ENCODE data around the gene RHCE. TPM values are rescaled to one million over a fixed set of nuclear protein-coding genes. Genes with fewer than 3 reads are reported as not detected.
"Not testable (repeated sequence)": the region's sequence is repeated elsewhere in the genome, so short reads cannot be mapped to it uniquely, and the experiment has no call there.

RHCE gene
- total RNA-seq, 2 experiments from 2014 or later: 0.17 to 0.25 TPM

DNA sequence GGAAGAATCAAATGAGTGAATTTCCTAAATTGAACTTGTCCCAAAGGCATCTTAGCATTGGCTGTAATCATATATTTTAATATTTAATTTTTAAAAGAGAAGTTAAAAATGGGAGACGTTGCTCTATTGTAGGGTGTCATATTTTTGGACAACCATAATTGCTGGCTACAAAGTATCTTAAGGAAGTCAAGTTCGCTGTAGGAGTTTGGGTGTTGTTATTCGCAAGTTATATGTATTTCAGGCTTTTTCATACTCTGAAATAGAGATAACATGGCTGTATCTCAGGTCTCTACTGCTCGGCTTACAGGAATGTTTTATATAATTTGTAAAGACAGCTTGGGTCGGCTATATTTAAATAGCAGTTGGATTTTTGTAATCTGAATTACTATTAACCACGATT, 81.6 kb downstream of the RHCE start:
- H3K36me3 Mint-ChIP-seq: peaks cover 9% of the 10 kb centered on the region

DNA sequence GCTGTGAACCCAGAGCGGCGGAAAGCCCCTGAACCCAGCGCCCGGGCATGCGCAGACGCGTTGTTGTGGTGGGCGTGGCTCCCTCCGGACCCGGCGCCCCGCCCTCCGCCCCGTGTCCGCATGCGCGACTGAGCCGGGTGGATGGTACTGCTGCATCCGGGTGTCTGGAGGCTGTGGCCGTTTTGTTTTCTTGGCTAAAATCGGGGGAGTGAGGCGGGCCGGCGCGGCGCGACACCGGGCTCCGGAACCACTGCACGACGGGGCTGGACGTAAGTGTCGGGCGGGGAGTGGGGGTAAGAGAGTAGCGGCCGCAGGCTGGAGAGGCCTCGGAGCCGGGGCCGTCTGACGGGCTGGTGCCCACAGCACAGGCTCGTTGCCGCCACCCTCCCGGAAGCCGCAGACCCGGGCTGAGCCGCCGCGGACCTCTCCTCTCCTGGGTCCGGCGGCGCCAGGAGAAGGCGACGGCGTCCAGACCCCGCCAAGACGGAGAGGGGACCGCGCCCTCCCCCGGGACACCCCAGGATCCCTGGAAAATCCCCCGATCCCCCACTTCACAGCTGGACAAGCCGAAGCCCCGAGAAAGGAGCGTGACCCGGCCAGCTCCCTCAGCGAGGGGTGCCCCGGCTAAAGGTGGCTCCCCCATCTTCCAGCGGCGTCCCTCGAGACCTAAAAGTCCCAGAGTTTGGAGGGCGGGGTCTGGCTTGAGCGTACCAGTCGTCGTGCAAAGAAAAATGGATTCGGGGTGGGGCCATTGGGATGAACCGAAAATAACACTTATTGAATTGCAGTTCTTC, 82.2 kb downstream of the RHCE start, which contains the start of gene TMEM50A:
Gene TMEM50A, plus strand, starts transcription at position 147 of the 794 bp plus-strand sequence. CDS start 2,153 bp downstream, outside the sequence.
- Mint-ChIP-seq H3K4me3 (peak within 1 kb of the TSS; percentile 93), H3K4me1 (peaks cover 19% of the 10 kb centered on the region), H3K36me3 (peaks cover 7% of the 10 kb centered on the region), H3K27me3 (no peaks in the 10 kb centered on the region), H3K27ac (peak within 1 kb of the TSS; percentile 97), H3K9me3 (no peaks in the 10 kb centered on the region)
- DNase-seq (peak; percentile 94), ATAC-seq (ENCODE audit: low read depth) (peak; percentile 80)
- POLR2A ChIA-PET: interaction anchor here (0.7 to 2.4 kb wide), 7 partner anchors 17 to 106 kb away, joined by 3 to 9 read pairs (median 4); partner anchors contain the start of genes MACO1, RSRP1 and SYF2

More for the DNA sequence above, 81.6 kb downstream of the RHCE start:
- peak overlapping the region; percentile 97 for H3K27ac Mint-ChIP-seq
- H3K9me3 Mint-ChIP-seq: no peaks in the 10 kb centered on the region
- peak overlapping the region; percentile 87 for H3K4me3 Mint-ChIP-seq
- DNase-seq (no peak), ATAC-seq (ENCODE audit: low read depth) (no peak)
- POLR2A ChIA-PET: interaction anchor here (1.1 to 2.4 kb wide), 6 partner anchors 16 to 107 kb away, joined by 3 to 9 read pairs (median 4); partner anchors contain the start of genes RSRP1 and SYF2
- peaks cover 20% of the 10 kb centered on the region for H3K4me1 Mint-ChIP-seq
- no peaks in the 10 kb centered on the region for H3K27me3 Mint-ChIP-seq

- ATAC-seq (ENCODE audit: low read depth): peak; percentile 47
- not testable (repeated sequence) for H3K36me3 Mint-ChIP-seq, H3K27me3 Mint-ChIP-seq, H3K9me3 Mint-ChIP-seq
- POLR2A ChIA-PET: interaction anchor here (1.4 to 2.4 kb wide), 2 partner anchors 90 to 105 kb away, joined by 4 to 9 read pairs; partner anchors contain the start of genes RSRP1 and SYF2
- H3K4me3 Mint-ChIP-seq: peak overlapping the region; percentile 87
- peak overlapping the region; percentile 97 for H3K27ac Mint-ChIP-seq
- peak; percentile 58 for DNase-seq
- peaks cover 19% of the 10 kb centered on the region for H3K4me1 Mint-ChIP-seq
Observed at GRCh38 chr1:25337483-25338187, 83.0 kb downstream of the RHCE start.

GRCh38 chr1:25336922-25337354, 83.7 kb downstream of the RHCE start:
- Mint-ChIP-seq H3K4me3 (peak overlapping the region; percentile 93), H3K4me1 (peaks cover 18% of the 10 kb centered on the region), H3K27ac (peak overlapping the region; percentile 90)
- peak; percentile 53 for DNase-seq
- POLR2A ChIA-PET, H3K36me3 Mint-ChIP-seq, H3K27me3 Mint-ChIP-seq, H3K9me3 Mint-ChIP-seq: not testable (repeated sequence)
- peak; percentile 27 for ATAC-seq (ENCODE audit: low read depth)

- H3K27me3 Mint-ChIP-seq, POLR2A ChIA-PET, H3K4me3 Mint-ChIP-seq, H3K36me3 Mint-ChIP-seq, H3K4me1 Mint-ChIP-seq, DNase-seq, H3K27ac Mint-ChIP-seq, H3K9me3 Mint-ChIP-seq: not testable (repeated sequence)
- ATAC-seq (ENCODE audit: low read depth): peak; percentile 65
Observed at GRCh38 chr1:25329950-25330349, 90.7 kb downstream of the RHCE start.

DNA sequence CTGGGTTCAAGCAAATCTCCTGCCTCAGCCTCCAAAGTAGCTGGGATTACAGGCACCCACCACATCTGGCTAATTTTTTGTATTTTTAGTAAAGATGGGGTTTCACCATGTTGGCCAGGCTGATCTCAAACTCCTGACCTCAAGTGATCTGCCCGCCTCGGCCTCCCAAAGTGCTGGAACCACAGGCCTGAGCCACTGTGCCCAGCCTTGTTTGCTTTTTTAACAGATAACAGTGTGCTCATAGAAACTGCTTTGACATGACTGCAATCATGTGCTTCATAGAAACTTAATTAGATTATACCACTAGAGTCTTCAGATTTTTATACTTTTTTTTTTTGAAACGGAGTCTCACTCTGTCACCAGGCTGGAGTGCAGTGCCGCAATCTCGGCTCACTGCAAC, 91.3 kb downstream of the RHCE start:
- H3K27ac Mint-ChIP-seq; H3K27me3 Mint-ChIP-seq; H3K4me3 Mint-ChIP-seq; DNase-seq; H3K36me3 Mint-ChIP-seq; ATAC-seq (ENCODE audit: low read depth); H3K9me3 Mint-ChIP-seq; H3K4me1 Mint-ChIP-seq; POLR2A ChIA-PET: not testable (repeated sequence)

- not testable (repeated sequence) for H3K36me3 Mint-ChIP-seq
Observed at GRCh38 chr1:25328791-25329185, 91.8 kb downstream of the RHCE start.

DNA sequence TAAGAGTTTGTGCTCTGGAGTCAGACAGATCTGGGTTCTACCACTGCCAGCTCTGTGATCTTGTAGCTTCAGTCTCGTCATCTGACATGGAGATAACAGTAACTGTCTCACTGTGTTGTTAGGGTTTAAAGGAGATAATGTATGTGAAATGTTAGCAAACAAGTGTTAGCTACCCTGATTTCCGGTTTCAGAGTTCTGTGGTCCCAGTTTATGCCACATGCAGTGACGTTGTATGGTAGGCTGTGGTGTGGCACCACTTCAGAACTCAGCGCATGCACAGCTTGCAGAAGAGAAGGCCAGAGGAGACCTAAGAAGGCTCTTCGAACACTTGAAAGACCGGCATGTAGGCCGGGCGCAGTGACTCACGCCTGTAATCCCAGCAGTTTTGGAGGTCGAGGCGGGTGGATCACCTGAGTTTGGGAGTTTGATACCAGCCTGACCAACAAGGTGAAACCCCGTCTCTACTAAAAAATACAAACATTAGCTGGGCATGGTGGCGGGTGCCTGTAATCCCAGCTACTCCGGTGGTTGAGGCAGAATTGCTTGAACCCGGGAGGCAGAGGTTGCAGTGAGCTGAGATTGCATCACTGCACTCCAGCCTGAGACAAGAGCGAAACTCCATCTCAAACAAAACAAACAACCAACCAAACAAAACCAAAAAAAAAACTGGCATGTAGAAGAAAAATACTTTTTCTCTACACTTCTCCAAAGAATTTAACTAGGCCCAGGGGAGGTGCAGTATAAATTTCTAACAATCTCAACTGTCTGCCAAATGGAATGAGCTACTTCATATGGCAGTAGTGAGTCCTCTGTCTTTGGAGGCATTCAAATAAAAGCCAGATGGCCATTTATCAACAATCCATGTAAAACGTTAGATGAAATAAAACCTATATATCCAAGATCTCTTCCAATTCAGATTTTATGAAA, 92.5 kb downstream of the RHCE start:
- H3K36me3 Mint-ChIP-seq, H3K9me3 Mint-ChIP-seq, H3K4me1 Mint-ChIP-seq, POLR2A ChIA-PET, H3K4me3 Mint-ChIP-seq, H3K27ac Mint-ChIP-seq, H3K27me3 Mint-ChIP-seq, DNase-seq: not testable (repeated sequence)
- peak; percentile 65 for ATAC-seq (ENCODE audit: low read depth)

More at GRCh38 chr1:25328791-25329185, 91.8 kb downstream of the RHCE start:
- H3K4me1 Mint-ChIP-seq; POLR2A ChIA-PET; H3K27me3 Mint-ChIP-seq; H3K27ac Mint-ChIP-seq; H3K4me3 Mint-ChIP-seq; ATAC-seq (ENCODE audit: low read depth); DNase-seq; H3K9me3 Mint-ChIP-seq: not testable (repeated sequence)

GRCh38 chr1:25324407-25324806, 96.2 kb downstream of the RHCE start:
- H3K27me3 Mint-ChIP-seq; ATAC-seq (ENCODE audit: low read depth); DNase-seq; POLR2A ChIA-PET; H3K9me3 Mint-ChIP-seq; H3K4me1 Mint-ChIP-seq; H3K4me3 Mint-ChIP-seq; H3K27ac Mint-ChIP-seq; H3K36me3 Mint-ChIP-seq: not testable (repeated sequence)

DNA sequence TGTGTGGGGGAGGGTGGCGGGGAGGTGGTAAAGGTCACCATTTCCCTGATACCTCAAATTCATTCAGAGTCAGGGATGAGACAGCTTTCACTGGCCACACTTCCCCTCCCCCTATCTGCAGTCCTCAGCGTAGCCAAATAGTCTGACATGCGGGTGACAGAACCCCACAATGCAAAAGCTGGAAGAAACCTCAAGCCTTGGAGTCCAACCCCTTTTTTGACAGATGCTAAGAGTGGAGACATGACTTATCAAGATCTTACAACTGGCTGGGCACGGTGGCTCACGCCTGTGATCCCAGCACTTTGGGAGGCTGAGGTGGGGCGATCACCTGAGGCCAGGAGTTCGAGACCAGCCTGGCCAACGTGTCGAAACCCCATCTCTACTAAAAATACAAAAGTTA, 98.5 kb downstream of the RHCE start:
- H3K36me3 Mint-ChIP-seq; POLR2A ChIA-PET; H3K4me1 Mint-ChIP-seq; DNase-seq; H3K9me3 Mint-ChIP-seq; H3K27me3 Mint-ChIP-seq; H3K4me3 Mint-ChIP-seq; H3K27ac Mint-ChIP-seq; ATAC-seq (ENCODE audit: low read depth): not testable (repeated sequence)

DNA sequence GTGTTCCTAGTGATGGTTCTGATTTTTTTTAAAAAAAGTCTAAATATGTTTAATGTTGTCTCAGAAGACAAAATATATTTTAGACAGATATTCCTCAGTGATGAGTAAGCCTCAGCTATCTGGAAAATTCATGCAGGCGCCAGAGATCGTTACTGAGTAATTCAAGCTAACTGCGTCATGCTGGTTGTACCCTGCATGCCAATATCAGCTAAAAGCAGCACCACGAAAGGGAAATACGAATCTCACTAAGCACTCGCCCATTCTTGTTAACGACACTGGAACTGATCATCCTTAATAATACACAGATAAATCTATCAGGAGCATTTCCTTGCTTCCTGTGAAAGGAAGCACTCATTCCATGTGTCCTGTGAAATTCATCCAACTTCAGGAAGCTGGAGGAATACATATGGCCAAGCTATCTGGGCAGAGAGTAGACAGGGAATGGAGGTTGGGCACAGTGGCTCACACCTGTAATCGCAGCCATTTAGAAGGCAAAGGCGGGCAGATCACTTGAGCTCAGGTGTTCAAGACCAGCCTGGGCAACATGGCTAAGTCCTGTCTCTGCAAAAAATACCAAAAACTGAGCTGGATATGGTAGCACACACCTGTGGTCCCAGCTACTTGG, 100.2 kb downstream of the RHCE start:
- ATAC-seq (ENCODE audit: low read depth); POLR2A ChIA-PET; H3K27ac Mint-ChIP-seq: not testable (repeated sequence)

GRCh38 chr1:25312806-25313470, 107.7 kb downstream of the RHCE start:
- H3K27ac Mint-ChIP-seq; H3K9me3 Mint-ChIP-seq; ATAC-seq (ENCODE audit: low read depth); DNase-seq; H3K4me1 Mint-ChIP-seq; H3K27me3 Mint-ChIP-seq; H3K36me3 Mint-ChIP-seq; H3K4me3 Mint-ChIP-seq; POLR2A ChIA-PET: not testable (repeated sequence)

More for the DNA sequence above, 100.2 kb downstream of the RHCE start:
- H3K27me3 Mint-ChIP-seq, DNase-seq, H3K9me3 Mint-ChIP-seq, H3K4me3 Mint-ChIP-seq, H3K36me3 Mint-ChIP-seq, H3K4me1 Mint-ChIP-seq: not testable (repeated sequence)
